GM19043 (cell line): Measurements from ENCODE around the gene KIF26A.

ENCODE experiments used
- ATAC-seq: cut with Tn5 transposase; IDR thresholded peaks from one replicate; pipeline ENCODE4 v1.9.1; 2021; ENCODE audit warnings: low read depth; ENCODE audit not compliant: unreplicated experiment

The KIF26A gene

DNA sequence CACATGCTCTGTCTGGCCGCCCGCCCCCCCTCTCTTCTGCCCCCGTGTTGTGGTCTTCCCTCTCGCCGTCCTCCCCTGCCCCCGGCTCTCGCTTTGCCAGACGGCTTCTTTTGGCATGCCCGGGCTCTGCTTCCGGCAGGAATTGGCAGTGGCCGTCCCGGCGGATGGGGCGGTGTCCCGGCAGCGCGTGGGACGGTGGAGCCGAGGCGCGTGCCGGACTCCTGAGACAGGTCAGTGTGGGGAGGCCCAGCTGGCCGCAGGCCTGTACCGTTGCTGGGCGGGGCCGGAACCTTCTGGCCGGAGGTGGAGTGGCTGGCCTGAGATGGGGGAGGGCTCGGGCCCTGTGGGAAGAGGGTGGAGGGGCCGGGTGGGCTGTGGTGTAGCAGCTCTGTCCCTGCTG is 17.1 kb downstream of the KIF26A start:
- ATAC-seq, result no peak

DNA sequence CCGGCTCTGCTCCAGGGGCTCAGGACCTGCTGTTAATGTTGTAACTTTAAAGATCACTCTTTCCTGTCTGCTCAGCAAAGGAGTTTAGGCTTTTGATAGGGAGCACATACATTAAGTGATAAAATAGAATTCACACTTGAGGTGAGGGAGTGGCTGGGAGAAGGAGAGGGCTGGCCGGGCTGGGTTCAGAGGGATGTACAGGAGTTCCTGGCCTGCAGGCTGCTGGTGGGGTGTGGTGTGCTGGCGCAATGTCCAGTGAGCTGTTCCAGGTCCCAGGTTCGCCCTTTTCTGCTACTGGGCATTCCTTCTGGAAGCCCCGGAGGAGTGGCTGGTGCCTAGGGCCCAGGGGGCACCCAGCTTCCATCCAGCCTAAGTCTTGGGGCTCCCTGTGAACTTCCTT is 17.8 kb downstream of the KIF26A start:
- no peak for ATAC-seq

DNA sequence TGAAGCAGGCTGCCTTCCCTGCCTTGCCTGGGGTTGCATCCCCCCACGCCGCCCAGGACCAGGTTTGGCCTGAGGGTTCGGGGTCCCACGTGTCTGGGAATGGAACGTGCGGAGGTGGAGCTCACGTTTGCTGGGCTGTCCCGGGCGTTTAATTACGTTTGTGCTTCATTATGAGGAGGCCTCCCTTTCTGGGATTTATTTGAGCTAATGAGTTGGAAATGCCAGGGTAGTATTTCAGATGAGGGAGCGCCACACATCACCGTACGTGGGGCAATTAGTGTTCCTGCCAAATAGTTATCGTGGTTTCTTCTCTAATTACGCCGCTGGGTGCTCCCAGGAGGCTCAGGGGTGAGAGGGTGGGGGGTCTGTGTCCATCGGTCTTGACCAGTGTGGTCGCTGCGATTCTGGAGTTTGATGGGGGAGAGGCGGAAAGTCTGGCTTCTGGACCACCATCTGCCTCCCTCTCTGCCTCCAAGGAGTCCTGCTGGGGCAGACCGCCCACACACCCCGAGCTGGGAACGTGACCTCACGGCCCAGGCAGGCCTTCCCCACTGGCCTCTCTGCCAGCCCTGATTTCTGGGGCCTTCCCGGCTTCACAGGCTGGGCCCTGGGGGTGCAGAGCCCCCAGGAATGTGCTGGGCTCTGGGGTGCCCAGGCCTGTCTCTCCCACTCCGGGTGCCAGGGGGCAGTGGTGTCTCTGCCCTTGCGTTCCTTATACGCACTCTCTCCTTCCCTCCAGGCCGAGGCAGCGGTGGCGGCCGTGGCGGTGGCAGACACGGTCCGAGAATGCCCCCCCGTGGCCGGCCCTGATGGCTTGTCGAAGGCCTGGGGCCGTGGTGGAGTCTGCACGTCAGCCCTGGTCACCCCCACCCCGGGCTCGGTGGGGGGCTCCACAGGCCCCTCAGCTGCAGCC is 18.9 kb downstream of the KIF26A start:
- no peak for ATAC-seq

DNA sequence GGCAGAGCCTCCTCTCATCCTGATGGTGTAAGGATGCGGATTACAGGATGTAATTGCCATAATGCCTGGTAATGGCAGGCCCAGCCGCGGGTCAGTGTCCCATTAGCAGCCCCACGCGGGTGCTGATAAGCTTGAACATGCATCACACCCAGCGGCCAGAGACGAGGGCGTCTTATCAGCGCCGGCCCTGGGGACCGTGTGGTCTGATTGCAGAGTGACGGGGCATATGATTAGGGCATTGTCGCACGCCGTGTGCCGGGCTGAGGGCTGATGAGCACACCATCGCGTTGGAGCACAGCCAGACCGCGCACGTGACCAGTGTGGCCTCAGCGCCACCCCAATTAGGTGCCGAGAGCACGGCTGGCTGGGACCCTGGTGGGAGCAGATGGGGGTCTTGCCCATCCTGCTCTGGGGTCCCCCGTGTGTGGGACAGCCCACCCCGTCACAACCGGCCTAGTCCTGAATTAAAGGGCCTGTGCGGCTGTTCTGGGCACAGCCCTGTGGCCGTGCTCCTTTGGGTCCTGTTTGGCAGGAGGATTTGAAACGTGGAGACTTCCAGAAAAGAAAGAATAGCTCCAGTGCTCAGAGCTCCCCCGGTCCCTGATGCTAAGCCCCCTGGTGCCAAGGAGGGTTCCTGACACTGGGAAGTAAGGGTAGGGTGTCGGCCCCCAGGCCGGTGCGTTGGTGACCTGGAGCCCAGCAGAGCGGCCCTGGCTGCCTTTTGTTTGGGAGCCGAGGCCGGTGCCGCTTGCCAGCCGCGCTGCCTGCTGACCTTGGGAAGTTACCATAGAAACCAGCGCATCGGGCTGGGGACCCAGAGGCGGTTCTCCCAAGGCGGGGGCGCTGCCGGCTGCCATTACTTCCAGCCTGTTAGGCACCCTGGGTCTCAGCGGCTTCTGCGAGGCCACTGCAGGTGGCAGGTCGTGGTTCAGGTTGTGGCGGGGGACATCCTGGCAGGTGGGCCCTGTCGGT is 20.7 kb downstream of the KIF26A start:
- no peak for ATAC-seq

DNA sequence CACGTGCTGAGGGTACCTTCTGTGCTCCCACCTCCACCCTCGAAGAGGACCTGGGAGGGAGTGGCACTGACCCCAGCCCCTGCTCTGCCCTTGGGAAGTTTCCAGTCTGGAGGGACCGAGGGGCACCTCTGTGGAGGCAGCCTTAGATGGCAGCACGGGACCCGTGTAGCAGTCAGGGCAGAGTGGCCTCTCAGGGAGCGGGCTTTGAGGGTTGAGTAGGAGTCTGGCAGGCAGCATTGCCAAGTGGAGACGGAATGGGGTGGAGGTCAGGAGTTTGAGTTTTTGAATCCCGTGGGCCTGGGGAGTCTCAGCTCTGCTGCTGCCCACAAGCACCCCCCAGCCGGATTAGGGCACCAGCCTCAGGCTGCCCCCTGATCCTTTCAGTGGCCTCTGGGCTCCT is 21.6 kb downstream of the KIF26A start:
- no peak for ATAC-seq

DNA sequence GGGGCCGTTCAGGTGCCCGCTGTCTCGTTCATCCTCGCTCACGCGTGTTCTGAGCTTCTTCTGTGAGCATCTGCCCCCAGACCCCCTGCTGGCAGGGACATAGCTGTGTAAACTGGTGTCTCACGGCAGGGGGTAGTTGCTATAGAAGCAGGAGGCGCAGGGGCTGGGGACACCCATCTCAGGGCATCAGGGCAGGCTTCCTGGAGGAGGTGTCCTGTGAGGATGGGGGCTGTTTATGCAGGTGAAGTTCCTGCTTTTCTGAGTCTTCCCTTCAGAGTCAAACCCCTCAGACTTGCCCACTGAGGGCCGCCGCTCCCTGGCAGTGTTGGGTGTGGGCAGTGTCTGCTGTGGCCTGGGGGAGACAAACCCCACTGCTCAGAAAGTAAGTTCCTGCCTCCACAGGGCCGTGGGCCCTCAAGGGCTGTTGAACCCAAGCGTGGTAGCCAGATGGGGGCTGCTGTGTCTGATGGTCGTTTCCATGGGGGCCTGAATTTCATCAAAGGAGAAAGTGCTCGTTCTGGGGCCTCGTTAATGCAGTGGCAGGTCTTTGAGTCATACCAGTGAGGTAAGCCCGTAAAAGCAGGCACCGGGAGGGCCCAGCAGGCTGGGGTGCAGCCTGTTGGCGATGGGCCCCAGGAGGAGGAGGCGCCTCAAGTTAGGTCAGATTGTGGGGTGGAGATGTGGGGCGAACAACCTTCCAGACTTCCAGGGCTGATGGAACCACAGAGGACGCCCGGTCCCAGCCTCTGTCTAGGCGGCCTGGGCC is 23.4 kb downstream of the KIF26A start:
- ATAC-seq, result no peak

DNA sequence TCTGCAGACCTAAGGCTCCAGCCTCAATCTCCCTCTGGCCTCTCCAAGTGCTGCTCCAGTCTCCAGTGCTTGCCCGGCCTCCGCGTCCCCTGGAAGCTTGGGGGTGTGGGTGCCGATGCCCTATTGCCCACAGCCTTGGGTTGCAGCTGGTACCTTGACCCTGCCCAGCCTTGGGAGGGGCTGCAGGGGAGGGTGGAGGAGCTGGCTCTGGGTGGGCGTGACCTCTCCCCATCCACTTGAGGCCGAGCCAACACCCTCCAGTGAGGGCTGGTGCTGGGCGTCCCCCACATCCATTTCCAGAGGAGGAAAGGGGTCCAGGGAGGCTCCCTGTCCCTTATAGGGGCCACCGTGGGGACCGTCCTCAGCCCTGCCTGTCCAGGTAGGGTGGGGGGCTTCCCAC is 24.1 kb downstream of the KIF26A start:
- no peak for ATAC-seq

DNA sequence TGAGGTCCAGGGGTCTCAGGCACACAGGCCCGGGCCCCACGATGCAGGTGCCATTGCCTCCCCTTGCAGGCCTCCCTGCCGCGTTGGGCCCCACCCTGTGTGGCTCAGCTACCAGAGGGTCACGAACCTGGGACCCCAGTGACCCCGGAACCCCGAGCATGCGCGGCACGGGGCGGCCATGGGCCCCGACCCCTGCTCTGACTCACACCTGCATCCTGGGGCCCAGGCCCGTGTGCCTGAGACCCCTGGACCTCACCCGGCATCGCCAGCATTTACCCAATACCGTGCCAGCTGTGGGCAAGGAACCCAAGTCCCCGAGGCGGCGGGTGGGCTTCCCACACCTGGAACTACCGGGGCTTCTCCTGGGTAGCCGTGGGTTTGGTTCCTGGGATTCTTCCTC is 25.2 kb downstream of the KIF26A start:
- no peak for ATAC-seq

DNA sequence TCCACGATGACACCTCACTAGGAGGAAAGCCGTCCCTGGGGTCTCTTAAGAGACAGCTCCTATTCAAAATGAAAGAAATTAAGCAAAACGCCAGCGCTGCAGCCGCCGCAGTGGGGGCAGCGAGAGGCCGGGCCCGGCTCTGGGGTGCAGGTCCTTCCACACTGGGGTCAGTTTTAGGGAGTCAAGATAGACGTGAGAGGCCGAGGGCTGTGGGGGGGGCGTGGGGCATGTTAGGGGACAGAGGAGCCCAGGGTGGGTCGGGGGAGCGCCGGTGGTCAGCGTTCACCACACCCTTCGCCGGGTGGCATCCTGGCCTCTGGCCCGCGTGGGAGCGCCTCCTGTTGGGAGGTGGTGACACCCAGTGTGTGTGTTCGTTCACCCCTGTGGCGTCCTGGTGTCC is 25.7 kb downstream of the KIF26A start:
- ATAC-seq, result no peak

DNA sequence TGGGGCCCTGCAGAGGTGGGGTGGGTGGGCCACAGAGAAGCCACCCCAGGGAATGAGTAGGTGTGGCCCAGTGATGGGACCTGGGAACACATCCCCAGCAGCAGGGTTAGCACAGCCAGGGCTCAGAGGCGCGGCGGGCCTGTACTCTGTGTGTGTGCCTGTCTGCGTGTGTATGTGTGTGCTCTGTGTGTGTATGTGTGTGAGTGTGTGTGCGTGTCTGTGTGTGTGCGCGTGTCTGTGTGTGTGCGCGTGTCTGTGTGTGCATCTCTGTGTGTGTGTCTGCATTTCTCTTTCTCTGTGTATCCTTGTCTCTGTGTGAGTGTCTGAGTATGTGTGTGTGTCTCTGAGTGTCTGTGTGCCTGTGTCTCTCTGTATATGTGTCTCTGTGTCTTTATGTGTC is 26.1 kb downstream of the KIF26A start:
- ATAC-seq, result no peak

DNA sequence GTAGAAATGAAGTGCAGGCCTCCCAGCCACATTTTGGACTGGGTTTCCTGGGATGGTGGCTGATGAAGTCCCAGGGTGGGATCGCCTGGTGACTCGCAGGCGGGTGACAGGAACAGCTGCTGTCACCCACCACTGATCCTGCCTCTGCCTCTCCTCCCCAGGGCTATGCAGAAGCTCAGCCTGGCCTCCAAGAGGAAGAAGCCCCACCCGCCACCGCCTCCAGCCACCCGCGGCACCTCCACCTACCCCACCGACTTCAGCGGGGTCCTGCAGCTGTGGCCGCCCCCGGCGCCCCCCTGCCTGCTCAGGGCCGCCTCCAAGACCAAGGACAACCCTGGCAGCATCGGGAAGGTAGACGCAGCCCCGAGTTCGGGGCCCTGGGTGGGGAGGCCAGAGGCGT is 28.3 kb downstream of the KIF26A start:
- no peak for ATAC-seq

DNA sequence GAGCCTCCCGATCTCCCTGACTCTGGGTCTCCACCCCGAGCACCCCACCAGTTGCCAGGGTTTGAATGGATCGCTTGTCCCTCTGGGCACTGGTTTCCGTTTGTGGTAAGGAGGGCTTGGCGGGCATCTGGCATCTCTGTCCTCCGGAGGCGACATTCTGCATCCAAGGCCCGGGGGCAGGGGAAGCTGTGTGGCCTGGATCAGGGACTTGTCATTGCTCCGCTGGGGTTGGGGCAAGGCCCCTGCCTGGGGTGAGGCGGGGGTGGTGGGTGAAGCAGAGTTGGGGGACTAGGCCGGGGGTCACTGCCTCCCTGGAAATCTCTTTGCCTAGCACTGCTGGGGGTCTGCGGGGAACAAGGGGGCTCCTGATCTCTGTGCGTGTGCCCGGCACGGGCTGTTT is 30.2 kb downstream of the KIF26A start:
- no peak for ATAC-seq

DNA sequence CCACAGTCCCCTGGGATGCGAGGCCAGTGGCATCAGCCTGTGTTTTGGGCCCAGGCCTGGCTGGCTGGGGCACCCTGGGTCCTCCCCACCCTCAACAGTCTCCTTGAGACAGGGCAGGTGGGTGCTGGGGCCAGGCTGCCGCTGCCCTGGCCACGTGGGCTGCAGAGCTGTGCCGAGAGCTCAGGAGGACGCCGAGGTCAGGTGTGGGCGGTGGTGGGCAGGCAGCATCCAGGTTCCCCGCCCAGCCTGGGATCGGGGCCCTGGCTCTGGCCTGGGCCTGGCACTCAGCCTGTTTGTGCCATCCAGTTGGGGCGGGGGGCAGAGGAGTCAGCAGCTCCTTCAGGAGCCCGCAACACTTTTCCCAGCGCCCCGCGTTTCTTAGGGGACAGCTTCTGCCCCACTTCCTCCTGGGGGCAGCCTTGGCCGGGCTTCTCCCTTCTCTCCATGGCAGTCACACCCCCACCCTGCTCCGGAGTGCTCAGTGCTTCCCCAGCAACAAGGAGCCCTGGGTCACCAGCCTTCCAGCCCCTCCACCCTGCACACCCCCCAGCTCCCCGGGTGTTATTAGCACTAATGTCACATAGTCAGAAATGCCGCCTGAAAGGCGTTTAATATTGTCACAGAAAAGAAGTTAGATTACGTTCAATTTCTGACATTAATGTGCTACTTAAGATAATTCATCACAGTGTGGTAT is 30.8 kb downstream of the KIF26A start:
- ATAC-seq, result no peak

DNA sequence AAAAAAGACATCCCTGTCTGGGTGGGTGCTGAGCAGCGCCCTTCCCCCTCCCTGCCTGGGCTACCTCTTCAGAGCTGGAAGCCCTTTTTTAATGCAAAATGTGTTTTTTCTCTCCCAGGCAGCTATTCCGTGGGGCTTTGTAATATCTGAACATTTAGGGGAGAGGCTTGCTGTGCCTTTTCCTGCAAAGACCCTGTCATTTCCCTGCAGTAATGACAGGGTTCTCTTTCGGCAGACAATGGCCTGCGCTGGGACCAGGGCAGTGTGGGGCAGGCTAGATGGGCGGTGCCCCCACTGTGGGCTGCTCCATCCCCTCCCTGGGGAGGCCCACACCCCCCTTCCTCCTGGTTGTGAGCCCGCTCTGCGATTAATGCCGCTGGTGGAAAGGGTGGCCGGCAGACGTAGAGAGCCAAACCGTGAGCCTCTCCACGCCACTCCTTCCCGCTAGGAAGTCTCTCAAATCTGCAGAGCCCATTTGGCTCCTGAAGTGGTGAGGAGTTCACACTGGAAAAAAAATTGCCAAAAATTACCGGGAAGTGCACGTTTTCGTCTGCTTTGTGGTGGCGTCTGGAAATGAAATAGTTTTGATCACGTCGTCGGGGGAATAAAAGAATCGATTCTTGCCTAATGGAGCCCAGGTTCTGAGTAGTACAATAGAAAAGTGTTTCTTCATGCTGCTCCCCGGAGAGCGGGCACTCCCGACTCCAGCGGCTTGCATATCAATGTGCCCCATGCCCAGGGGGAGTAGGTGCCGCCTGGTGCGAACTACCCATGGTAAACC is 31.5 kb downstream of the KIF26A start:
- ATAC-seq, result no peak

DNA sequence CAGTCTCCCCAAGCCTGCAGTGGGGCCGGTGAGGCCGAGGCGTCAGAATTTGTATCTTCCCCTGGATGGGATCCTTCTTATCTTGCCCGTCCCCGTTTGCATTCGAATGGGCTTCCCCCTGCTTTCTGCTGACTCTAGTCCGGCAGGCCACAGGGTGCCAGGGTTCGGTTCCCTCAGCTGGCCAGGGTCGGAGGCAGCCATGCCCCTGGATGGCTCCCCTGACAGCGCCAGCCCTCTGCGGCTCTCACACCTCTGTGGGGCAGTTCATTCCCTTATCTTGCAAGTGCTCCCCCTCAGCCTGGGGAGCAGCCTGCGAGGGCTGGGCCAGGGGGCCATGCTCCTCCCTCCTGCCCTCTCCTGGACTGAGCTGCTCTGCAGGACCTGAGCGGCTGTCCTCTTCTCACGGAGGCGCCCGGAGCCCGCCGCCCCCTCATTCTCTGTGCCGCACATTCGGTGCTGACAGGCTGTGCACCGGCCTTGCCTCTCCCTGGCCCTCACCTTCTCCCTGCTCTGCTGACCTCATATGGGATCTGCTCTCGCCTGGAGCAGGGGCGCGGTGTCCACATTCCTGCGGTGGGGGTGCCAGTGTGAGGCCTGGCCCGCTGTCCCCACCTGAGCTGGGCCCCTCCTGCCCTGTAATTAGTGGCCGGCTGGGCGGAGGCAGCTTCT is 32.8 kb downstream of the KIF26A start:
- no peak for ATAC-seq

DNA sequence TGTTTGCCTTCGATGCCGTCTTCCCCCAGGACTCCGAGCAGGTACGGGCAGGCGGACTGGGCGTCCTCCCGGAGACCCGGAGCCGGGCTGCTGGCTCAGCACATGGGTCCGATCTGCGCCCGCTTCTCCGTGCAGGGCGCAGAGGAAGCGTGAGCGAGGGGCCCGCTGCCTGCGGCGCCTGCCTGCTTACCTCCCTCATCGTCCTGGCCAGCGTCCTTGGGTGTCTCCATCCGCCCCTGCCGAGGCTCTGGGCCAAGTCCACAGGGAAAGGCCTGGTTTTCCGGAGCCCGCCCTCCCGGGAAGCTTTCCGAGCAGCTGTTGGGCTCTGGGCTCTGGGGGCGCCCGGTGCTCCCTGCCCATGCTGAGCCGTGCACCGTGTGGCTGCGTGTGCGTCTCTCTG is 33.5 kb downstream of the KIF26A start:
- no peak for ATAC-seq

DNA sequence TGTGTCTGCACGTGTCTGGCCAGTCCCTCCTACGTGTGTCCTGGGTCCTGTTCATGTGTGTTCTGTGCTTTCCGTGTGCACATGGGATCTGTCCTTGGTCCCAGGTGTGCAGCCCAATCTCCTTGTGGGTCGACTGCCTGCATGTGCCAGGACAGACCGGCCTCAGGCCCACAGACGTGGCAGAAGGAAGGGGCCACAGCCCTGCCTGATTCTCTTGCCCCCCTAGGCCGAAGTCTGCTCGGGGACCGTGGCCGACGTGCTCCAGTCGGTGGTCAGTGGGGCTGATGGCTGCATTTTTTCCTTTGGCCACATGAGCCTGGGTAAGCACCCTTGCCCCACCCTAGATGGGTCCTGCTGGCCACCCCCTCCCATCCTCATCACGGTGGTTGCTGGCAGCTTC is 34.0 kb downstream of the KIF26A start:
- no peak for ATAC-seq

DNA sequence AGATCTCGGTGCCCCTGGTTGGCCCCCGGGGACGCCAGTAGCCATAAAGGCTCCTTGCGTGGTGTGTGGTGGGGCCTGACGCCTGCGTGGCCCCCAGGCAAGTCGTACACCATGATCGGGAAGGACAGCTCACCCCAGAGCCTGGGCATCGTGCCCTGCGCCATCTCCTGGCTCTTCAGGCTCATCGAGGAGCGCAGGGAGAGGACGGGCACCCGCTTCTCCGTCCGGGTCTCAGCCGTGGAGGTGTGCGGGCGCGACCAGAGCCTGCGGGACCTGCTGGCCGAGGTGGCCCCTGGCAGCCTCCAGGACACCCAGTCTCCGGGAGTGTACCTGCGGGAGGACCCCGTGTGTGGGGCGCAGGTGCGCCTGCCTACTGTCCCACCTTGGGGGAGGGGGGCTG is 34.5 kb downstream of the KIF26A start:
- no peak for ATAC-seq

DNA sequence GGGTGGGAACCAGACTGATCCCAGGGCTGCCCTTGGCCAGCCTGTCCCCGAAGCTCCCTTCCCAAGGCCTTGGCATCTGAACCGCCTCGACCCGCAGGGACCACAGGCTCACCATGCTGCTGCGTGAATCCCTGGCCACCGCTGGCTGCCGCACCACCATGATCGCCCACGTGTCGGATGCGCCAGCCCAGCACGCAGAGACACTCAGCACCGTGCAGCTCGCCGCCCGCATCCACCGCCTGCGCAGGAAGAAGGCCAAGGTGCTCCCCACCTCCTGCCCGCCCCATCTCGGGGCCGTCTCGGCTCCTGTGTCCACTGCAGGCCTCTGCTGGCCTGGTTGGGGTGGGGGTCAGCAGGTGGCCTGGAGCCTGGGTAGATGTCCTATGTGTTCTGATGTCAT is 35.7 kb downstream of the KIF26A start:
- no peak for ATAC-seq
